Left renal pelvis (tissue), 4 donors: Measurements from ENCODE around the gene ECHS1. TPM values are rescaled to one million over a fixed set of nuclear protein-coding genes. Genes with fewer than 3 reads are reported as not detected.
A peak's percentile ranks its signal among the peaks of the same experiment; 100 is the strongest.

Experiments
- DNase-seq, 4 donors: peaks; one replicate each; pipeline ENCODE4 v3.0.0-alpha.2; 2013; ENCODE audit warnings: low read depth in 4 of 4, low spot score in 3 of 4
- polyA plus RNA-seq, 4 donors: library from polyadenylated mRNA; unstranded; fragments of 120-200 nt; gene quantifications; one replicate each; pipeline ENCODE4 v1.2.1, GENCODE V29; 2013; ENCODE audit not compliant: insufficient read length in 4 of 4

ECHS1 gene
- polyA plus RNA-seq, 4 donors = 63.5 to 150 (median 134) TPM

- no peak for DNase-seq
These were observed 11.9 kb downstream of the ECHS1 start for GRCh38 chr10:133361227-133361626.

- DNase-seq = no peak
These were observed 13.1 kb downstream of the ECHS1 start for GRCh38 chr10:133359972-133360610.

GRCh38 chr10:133359554-133359971 is 13.6 kb downstream of the ECHS1 start:
- no peak for DNase-seq

GRCh38 chr10:133358925-133359310 is 14.2 kb downstream of the ECHS1 start:
- DNase-seq = no peak

GRCh38 chr10:133358162-133358924 is 14.8 kb downstream of the ECHS1 start:
- DNase-seq = no peak

GRCh38 chr10:133357285-133358161 is 15.6 kb downstream of the ECHS1 start, which contains the start of gene FUOM:
Gene FUOM (minus strand): TSS chr10:133358019. CDS start chr10:133358007, 12 bp downstream.
- peak in 2 of 4 donors; percentile 50 to 60 for DNase-seq

GRCh38 chr10:133356549-133357284 is 16.4 kb downstream of the ECHS1 start:
- DNase-seq = no peak

- no peak for DNase-seq
These were observed 17.2 kb downstream of the ECHS1 start for GRCh38 chr10:133355991-133356390.

GRCh38 chr10:133355266-133355665 is 17.9 kb downstream of the ECHS1 start:
- no peak for DNase-seq

- DNase-seq = no peak
These were observed 18.4 kb downstream of the ECHS1 start for GRCh38 chr10:133354672-133355240.

GRCh38 chr10:133353988-133354605 is 19.1 kb downstream of the ECHS1 start:
- no peak for DNase-seq

- DNase-seq = no peak
These were observed 19.8 kb downstream of the ECHS1 start for GRCh38 chr10:133353202-133353959.

GRCh38 chr10:133351408-133352318 is 21.5 kb downstream of the ECHS1 start:
- no peak for DNase-seq

- DNase-seq = no peak
These were observed 22.2 kb downstream of the ECHS1 start for GRCh38 chr10:133350950-133351329.

- no peak for DNase-seq
These were observed 22.7 kb downstream of the ECHS1 start for GRCh38 chr10:133350283-133350949.

GRCh38 chr10:133349577-133350011 is 23.6 kb downstream of the ECHS1 start:
- DNase-seq = no peak

GRCh38 chr10:133349160-133349568 is 24.0 kb downstream of the ECHS1 start:
- no peak for DNase-seq
